Effector memory CD8-positive, alpha-beta T cell (primary cell): ENCODE measurements around the gene PPFIBP1.

Experiments used
- ATAC-seq: fragments of 150-1000 bp; cut with Tn5 transposase; replicated peaks from 2 replicates; pipeline ENCODE4 v1.10.0; 2021; ENCODE audit warnings: mild to moderate bottlenecking, moderate library complexity
- DNase-seq, 3 experiments: peaks; one replicate each; pipeline ENCODE4 v3.0.0; 2021
- H3K27ac Mint-ChIP-seq, 2 donors: one replicate each; pipeline ENCODE4 v1.8.0; 2022; ENCODE audit warnings: mild to moderate bottlenecking in 2 of 2, mixed read lengths in 2 of 2, moderate library complexity in 2 of 2
- H3K27me3 Mint-ChIP-seq, 2 donors: one replicate each; pipeline ENCODE4 v1.8.0; 2022; ENCODE audit warnings: mixed read lengths in 2 of 2
- H3K36me3 Mint-ChIP-seq: one replicate; pipeline ENCODE4 v1.8.0; 2022; ENCODE audit warnings: mild to moderate bottlenecking, moderate library complexity, mixed read lengths; ENCODE audit not compliant: insufficient read depth
- H3K4me1 Mint-ChIP-seq, 2 donors: one replicate each; pipeline ENCODE4 v1.8.0; 2022; ENCODE audit warnings: low read depth in 2 of 2, mixed read lengths in 2 of 2
- H3K4me3 Mint-ChIP-seq, 2 donors: one replicate each; pipeline ENCODE4 v1.8.0; 2022; ENCODE audit warnings: mild to moderate bottlenecking in 2 of 2, mixed read lengths in 2 of 2, moderate library complexity in 2 of 2
- H3K9me3 Mint-ChIP-seq, 2 donors: one replicate each; pipeline ENCODE4 v1.8.0; 2022; ENCODE audit warnings: mixed read lengths in 2 of 2

PPFIBP1 gene

DNA sequence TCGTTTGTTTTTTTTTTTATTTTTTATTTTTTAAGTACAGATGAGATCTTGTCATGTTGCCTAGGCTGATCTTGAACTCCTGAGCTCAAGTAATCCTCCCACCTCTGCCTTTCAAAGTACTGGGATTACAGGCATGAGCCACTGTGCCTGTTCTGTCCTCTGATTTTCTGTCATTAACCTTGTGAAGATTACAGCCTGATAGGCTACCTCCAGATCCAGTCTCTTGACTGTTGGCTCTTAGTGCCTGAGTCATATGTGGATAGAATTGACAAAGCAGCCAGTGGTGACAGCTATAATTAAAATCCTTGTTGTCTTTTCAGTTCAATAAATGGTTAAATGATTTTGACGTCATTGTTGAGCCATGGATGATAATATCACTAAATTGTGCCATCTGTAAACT lies 151.0 kb downstream of the PPFIBP1 start:
- peaks cover 9 to 12% of the 10 kb centered on the region in 2 donors for H3K27me3 Mint-ChIP-seq
- H3K4me3 Mint-ChIP-seq: no peak overlapping the region
- ATAC-seq: no peak
- H3K27ac Mint-ChIP-seq: no peak overlapping the region
- no peak for DNase-seq
- H3K36me3 Mint-ChIP-seq: no peaks in the 10 kb centered on the region
- no peaks in the 10 kb centered on the region for H3K4me1 Mint-ChIP-seq
- H3K9me3 Mint-ChIP-seq: no peaks in the 10 kb centered on the region

DNA sequence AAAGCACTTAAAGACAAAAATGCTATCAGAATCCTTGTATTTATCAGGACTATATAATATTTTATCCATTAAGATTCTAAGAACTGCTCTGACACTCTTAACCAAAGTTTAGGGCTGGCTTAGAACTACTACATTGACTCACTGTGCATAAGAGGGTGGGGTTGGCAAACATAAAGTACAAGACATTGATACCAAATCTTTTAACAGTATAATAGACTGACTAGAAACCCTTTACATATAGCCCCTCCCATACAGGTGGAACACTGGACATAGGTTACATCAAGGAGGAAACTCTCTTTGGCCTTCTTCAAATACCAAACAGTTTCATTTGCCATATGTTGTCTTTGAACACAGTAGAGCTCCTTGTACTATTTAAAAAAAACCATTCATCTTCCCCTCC lies 156.6 kb downstream of the PPFIBP1 start:
- DNase-seq (no peak), ATAC-seq (no peak)
- Mint-ChIP-seq H3K9me3 (no peaks in the 10 kb centered on the region), H3K27ac (no peak overlapping the region), H3K4me3 (no peak overlapping the region), H3K36me3 (no peaks in the 10 kb centered on the region), H3K4me1 (no peaks in the 10 kb centered on the region), H3K27me3 (peaks cover 0 to 9% of the 10 kb centered on the region in 2 donors)

DNA sequence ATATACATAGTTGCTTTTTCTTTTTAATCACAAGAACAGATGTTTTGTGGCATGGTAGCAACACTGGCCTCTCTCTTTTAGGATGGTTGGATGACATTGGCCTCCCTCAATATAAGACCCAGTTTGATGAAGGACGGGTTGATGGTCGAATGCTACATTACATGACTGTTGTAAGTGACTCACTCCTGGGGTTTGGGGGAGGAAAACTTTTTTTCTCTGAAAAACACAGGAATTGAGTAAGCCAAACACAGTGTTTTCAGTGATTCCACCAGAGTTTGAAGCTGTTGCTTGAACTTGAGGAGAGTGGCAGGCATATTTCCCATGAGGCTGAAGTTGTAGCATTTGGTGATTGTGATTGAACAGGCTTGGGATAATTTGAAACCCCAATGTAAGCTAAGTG lies 158.5 kb downstream of the PPFIBP1 start:
- no peaks in the 10 kb centered on the region for H3K27me3 Mint-ChIP-seq
- H3K9me3 Mint-ChIP-seq: no peaks in the 10 kb centered on the region
- no peaks in the 10 kb centered on the region for H3K36me3 Mint-ChIP-seq
- H3K4me3 Mint-ChIP-seq: no peak overlapping the region
- H3K4me1 Mint-ChIP-seq: no peaks in the 10 kb centered on the region
- ATAC-seq: no peak
- no peak for DNase-seq
- no peak overlapping the region for H3K27ac Mint-ChIP-seq

DNA sequence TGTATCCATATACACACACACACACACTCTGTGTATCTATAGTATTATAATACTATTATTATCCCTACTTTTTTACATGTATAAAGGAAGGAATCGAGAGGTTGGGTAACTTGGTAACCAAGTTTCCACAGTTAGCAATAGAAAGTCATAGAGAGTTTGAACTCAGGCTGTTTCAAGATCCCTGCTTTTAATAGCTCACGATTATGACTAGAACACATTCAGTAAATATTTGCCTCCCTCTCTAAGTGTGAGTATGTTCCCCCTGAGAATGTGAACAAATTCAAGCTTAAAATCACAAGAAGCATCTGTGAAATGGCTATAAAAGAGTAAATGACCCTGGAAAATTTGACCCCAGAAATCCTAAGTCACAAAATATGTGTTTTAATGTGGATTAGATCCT lies 161.3 kb downstream of the PPFIBP1 start:
- DNase-seq: no peak
- no peak for ATAC-seq
- Mint-ChIP-seq H3K27ac (no peak overlapping the region), H3K36me3 (no peaks in the 10 kb centered on the region), H3K4me1 (no peaks in the 10 kb centered on the region), H3K27me3 (no peaks in the 10 kb centered on the region), H3K4me3 (no peak overlapping the region), H3K9me3 (no peaks in the 10 kb centered on the region)

DNA sequence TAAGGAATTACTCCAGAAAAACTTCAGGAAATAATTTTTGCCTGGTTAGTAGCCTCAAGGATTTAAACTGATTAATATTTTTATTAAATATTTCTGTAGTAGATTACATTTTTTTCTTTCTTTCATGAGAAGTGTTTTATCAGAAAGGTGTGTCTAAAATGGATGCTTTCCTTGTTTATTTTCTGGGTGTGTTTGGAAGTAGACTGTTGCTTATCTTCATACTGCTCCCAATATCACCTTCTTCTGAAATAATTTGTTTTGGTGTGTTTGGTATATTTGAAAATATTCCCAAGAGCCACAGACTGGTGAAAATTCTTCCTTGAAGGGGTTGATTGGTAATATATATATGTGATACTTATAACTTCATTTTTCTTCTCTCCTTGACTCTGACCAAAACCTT lies 162.1 kb downstream of the PPFIBP1 start:
- H3K9me3 Mint-ChIP-seq: no peaks in the 10 kb centered on the region
- DNase-seq: no peak
- no peaks in the 10 kb centered on the region for H3K36me3 Mint-ChIP-seq
- no peak for ATAC-seq
- H3K4me1 Mint-ChIP-seq: no peaks in the 10 kb centered on the region
- H3K4me3 Mint-ChIP-seq: no peak overlapping the region
- peaks cover 0 to 7% of the 10 kb centered on the region in 2 donors for H3K27me3 Mint-ChIP-seq
- H3K27ac Mint-ChIP-seq: no peak overlapping the region

DNA sequence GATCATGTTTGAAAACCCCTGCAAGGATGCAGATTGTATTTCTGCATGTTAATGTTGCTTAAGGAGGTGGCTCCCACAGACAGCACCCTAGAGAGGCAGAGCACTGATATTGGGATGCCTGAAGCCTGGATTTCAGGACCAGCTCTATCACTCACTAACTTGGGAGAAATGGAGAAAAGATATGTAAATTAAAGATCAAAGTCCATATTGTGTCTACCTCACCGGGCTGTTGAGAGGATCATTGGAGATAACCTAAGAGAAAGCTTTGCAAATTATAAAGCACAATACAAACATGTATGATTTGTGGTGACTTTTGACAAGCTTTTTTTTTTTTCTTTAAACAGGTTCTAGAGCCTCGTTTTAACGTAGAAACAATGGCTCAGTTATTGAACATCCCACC lies 164.7 kb downstream of the PPFIBP1 start:
- no peak for DNase-seq
- no peak for ATAC-seq
- Mint-ChIP-seq H3K27ac (no peak overlapping the region), H3K4me3 (no peak overlapping the region), H3K36me3 (no peaks in the 10 kb centered on the region), H3K4me1 (no peaks in the 10 kb centered on the region), H3K27me3 (peaks cover 0 to 7% of the 10 kb centered on the region in 2 donors), H3K9me3 (no peaks in the 10 kb centered on the region)

DNA sequence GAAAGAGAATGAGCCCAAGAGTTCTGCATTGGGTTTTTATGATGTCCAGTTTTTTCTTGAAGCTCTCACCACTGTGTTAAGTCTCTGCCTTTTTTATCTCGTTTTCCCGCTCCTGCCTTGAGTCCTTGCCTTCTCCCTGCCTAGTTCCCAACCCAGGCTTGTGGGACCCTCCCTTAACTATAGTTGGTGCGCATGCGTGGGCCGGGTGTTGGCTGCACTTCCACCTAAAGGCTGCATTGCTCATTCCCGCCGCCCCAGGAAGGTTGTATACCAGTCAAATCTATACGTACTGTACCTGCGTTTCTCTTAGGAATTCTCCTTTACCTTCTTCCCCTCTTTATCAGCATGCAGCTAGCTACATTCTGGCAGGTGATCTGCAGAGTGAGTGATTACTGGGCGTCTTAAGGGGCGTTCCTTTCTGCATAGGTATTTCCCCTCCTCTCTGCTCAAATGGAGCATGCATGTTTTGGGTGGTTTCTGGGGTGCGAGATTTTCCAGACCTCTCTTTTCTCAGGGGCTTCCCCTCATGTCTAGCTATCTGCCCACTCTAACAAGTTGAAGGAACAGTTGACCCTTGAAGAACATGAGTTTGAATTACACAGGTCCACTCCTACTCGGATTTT lies 165.7 kb downstream of the PPFIBP1 start:
- H3K36me3 Mint-ChIP-seq: no peaks in the 10 kb centered on the region
- no peaks in the 10 kb centered on the region for H3K4me1 Mint-ChIP-seq
- no peak overlapping the region for H3K27ac Mint-ChIP-seq
- DNase-seq (no peak), ATAC-seq (no peak)
- no peaks in the 10 kb centered on the region for H3K9me3 Mint-ChIP-seq
- peaks cover 0 to 7% of the 10 kb centered on the region in 2 donors for H3K27me3 Mint-ChIP-seq
- no peak overlapping the region for H3K4me3 Mint-ChIP-seq

DNA sequence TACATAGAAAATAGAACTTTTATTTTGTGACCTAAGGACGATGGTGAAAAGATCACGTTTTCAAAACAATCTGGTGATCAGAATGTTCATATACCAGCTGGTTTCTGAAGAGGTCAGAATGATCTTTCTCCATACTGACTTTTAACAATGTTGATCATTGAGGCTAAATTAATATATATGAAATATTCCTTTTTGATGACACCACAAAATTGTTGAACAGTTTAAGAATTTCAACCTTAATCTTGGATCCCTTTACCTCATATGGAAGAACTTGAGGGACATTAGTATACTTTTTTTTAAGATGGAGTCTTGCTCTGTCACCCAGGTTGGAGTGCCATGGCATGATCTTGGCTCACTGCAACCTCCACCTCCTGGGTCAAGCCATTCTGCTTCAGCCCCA lies 169.4 kb downstream of the PPFIBP1 start:
- Mint-ChIP-seq H3K27ac (no peak overlapping the region), H3K9me3 (no peaks in the 10 kb centered on the region), H3K36me3 (no peaks in the 10 kb centered on the region), H3K27me3 (peaks cover 0 to 7% of the 10 kb centered on the region in 2 donors), H3K4me3 (no peak overlapping the region), H3K4me1 (no peaks in the 10 kb centered on the region)
- ATAC-seq: no peak
- DNase-seq: no peak

DNA sequence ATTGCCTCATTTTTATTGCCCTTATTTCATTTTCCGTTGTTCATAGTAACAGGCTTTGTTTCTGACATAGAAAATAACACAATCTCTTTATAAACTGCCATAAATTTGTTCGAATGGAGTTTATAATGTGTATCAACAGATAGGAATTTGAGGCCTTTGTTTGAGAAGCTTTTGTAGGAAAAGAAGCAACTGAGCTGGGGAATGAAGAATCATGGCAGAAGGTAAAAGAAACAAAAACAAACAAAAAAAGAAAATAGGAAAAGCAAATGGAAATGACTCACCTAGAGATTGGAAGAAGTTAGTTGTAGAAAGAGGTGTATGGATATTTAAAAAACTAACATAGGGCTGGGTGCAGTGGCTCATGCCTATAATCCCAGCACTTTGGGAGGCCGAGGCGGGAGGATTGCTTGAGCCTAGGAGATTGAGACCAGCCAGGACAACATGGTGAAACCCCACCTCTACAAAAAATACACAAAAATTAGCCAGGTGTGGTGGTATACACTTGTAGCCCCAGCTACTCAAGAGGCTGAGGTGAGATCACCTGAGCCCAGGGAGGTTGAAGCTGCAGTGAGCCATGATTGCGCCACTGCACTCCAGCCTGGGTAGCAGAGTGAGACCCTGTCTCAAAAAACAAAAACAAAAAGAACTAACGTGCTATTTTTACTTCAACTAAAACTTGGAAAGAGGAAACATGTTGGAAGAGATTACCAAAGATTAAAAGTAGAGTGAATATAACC lies 171.7 kb downstream of the PPFIBP1 start:
- DNase-seq (no peak), ATAC-seq (no peak)
- Mint-ChIP-seq H3K27ac (peak overlapping the region in 1 of 2 donors; percentile 6), H3K4me1 (no peaks in the 10 kb centered on the region), H3K4me3 (no peak overlapping the region), H3K9me3 (no peaks in the 10 kb centered on the region), H3K27me3 (peaks cover 4 to 8% of the 10 kb centered on the region in 2 donors), H3K36me3 (no peaks in the 10 kb centered on the region)

DNA sequence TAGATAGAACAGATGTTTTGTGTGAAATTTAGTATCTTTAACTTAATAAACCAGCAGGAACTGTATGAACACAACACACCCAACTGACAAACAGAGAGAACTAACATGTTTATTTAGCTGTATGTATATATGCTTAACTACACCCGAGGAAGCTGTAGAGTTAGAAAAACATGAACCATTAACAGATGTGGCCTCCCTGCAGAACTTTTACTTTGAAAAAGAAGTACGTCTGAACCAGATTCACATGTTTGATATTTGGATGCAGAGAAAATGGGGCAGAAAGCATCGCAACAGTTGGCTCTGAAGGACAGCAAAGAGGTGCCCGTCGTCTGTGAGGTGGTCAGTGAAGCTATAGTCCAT lies 172.3 kb downstream of the PPFIBP1 start, which contains the start of gene REP15:
TSS of gene REP15 (plus strand) at position 155 of the 360 bp plus-strand sequence. CDS start at position 271, 116 bp downstream.
- H3K4me3 Mint-ChIP-seq: no peak within 1 kb of the TSS
- H3K4me1 Mint-ChIP-seq: no peaks in the 10 kb centered on the region
- H3K27ac Mint-ChIP-seq: peak within 1 kb of the TSS in 1 of 2 donors; percentile 6
- no peak for ATAC-seq
- no peaks in the 10 kb centered on the region for H3K9me3 Mint-ChIP-seq
- no peaks in the 10 kb centered on the region for H3K36me3 Mint-ChIP-seq
- H3K27me3 Mint-ChIP-seq: peaks cover 0 to 8% of the 10 kb centered on the region in 2 donors
- no peak for DNase-seq

DNA sequence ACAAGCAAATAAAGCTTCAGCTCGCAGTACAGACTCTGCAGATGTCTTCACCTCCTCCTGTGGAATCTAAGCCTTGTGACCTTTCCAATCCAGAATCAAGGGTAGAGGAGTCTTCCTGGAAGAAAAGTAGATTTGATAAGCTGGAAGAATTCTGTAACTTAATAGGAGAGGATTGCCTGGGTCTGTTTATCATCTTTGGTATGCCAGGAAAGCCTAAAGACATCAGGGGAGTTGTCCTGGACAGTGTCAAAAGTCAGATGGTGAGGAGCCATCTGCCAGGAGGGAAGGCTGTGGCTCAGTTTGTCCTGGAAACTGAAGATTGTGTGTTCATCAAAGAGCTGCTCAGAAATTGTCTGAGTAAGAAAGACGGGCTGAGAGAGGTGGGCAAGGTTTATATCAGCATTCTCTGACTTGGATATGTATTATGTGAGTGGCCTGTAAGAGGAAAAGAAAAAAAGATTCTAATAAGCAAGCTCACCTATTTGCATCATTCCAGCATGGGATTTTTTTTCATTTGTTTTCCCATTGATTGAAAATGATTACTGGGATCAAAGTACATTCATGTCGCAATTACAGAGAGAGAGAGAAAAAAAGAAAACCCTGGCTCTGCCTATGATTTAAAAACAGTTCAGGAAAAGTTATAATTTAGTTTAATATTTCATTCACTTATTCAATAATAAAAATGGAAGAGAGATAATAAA lies 173.0 kb downstream of the PPFIBP1 start:
- no peak for ATAC-seq
- peaks cover 0 to 8% of the 10 kb centered on the region in 2 donors for H3K27me3 Mint-ChIP-seq
- no peak for DNase-seq

DNA sequence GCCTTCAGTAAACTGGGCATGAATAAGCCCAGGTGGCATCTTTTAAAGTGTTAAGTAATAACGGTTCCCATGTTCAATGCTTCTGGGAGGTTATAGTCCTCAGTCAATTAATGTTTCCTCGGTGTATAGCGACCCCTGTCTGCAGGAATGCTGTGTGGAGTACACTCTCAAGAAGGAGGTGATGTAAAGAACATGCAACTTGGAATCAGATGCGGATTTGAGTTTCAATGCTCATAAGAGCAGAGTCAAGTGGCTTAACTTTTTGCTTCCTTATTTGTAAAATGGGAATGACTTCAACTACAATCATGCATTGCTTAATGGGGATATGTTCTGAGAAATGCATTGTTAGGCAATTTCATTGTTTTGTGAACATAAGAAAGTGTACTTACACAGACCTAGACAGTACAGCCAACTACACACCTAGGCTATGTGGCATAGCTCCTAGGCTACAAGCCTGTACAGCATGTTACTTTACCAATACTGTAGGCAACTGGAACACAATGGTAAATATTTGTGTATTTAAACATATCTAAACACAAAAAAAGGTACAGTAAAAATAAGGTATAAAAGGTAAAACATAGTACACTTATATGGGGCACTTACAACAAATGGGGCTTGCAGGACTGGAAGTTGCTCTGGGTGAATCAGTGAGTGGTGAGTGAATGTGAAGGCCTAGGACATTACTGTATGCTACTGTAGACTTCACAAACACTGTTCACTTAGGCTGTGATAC lies 179.9 kb downstream of the PPFIBP1 start:
- Mint-ChIP-seq H3K27me3 (peaks cover 0 to 8% of the 10 kb centered on the region in 2 donors), H3K4me3 (no peak overlapping the region), H3K27ac (no peak overlapping the region), H3K4me1 (no peaks in the 10 kb centered on the region), H3K9me3 (no peaks in the 10 kb centered on the region), H3K36me3 (no peaks in the 10 kb centered on the region)
- DNase-seq: peak; percentile 54 to 66 (median 64)
- peak; percentile 97 for ATAC-seq

More for the DNA sequence above, 173.0 kb downstream of the PPFIBP1 start:
- H3K36me3 Mint-ChIP-seq: no peaks in the 10 kb centered on the region
- H3K4me1 Mint-ChIP-seq: no peaks in the 10 kb centered on the region
- H3K4me3 Mint-ChIP-seq: no peak overlapping the region
- no peak overlapping the region for H3K27ac Mint-ChIP-seq
- H3K9me3 Mint-ChIP-seq: no peaks in the 10 kb centered on the region

DNA sequence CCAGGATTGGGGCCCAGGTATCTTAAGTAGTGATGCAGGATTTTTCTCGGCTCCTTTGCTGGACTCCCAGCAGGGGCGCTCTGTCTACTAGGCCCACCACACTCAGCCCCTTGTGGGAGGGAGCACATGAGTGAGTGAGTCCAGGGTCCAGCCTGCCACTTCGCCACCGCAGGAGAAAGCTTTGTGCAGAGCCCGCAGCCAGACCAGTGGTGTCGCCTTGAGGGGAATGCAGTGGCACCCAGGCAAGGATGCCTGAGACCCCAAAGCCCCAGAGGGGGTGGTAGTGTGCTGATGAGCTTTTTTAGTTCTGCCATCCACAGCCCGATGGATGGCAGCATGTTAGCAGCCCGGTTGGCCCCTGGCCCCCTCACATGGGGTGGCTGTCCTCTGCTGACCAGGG lies 181.3 kb downstream of the PPFIBP1 start:
- H3K4me3 Mint-ChIP-seq: no peak overlapping the region
- peaks cover 0 to 3% of the 10 kb centered on the region in 2 donors for H3K4me1 Mint-ChIP-seq
- no peaks in the 10 kb centered on the region for H3K9me3 Mint-ChIP-seq
- H3K27me3 Mint-ChIP-seq: no peaks in the 10 kb centered on the region
- peaks cover 3% of the 10 kb centered on the region for H3K36me3 Mint-ChIP-seq
- no peak for ATAC-seq
- no peak overlapping the region for H3K27ac Mint-ChIP-seq
- no peak for DNase-seq
